ENCODE measurements around the gene RAB30.
"Not testable (repeated sequence)": the region's sequence is repeated elsewhere in the genome, so short reads cannot be mapped to it uniquely, and the experiment has no call there.

Gene RAB30

DNA sequence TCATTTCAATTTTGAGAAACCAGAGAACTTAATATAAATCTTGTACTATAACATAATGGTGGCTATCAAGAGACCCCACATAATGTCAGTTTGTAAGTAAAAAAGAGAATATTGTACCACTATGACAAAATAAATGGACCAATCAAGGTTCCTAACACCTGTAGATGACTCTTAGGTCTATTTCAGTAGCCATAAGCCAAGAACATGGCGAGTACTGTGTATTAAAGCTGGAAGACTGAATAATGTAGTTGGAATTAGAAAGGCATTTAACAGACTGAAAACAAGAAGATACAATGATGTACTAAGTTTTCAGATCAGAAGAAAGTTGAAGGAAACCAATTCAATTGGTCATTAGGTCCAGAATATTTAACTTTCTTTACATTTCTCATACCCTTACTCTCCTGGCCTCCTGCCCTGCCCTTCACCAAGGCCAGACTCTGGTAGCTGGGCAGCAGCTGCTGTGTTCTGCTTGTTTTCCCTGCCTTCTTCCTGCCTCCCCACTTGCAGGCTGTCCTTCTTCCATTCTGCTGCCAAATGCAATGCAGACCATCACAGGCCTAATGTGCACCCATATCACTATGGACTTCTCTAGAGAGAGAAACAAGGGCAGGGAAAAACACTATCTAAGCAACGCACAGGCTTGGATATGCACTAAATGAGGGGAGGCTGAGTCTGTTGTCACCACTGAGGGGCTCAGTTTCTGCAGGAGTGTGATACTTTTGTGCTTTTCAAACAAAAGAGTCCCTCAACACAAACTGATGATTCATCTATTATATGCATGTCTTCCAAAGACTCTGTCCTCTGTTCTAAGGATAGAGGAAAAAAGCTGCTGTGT is 60.1 kb downstream of the RAB30 start:
- no peak for FAIRE-seq
- no peak for DNase-seq (ENCODE audit: low spot score)

DNA sequence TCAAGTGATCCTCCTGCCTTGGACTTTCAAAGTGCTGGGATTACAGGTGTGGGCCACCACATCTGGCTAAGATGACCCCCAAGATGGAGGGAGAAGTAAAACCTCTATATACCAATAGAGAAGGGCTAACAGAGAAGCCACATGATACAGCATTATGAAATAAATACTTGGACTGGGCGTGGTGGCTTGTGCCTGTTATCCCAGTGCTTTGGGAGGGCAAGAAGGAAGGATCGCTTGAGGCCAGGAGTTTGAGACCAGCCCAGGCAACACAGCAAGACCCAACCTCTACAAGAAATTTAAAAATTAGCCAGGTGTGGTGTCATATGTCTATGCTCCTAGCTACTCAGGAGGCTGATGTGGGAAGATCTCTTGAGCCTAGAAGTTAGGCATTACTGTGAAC is 61.7 kb downstream of the RAB30 start:
- FAIRE-seq: no peak
- no peak for DNase-seq (ENCODE audit: low spot score)

DNA sequence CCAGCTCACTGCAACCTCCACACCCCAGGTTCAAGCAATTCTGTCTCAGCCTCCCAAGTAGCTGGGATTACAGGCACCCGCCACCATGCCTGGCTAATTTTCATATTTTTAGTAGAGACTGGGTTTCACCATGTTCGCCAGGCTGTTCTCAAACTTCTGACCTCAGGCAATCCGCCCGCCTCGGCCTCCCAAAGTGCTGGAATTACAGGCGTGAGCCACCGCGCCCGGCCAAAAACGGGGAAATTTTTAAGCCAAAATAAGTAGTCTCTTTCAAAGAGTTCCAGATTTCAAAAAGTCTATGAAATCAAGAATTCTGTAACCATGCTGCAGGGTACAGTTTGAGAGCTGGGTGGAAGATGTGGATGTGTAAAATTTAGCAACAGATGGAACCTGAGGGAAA is 62.6 kb downstream of the RAB30 start:
- DNase-seq (ENCODE audit: low spot score); FAIRE-seq: not testable (repeated sequence)

DNA sequence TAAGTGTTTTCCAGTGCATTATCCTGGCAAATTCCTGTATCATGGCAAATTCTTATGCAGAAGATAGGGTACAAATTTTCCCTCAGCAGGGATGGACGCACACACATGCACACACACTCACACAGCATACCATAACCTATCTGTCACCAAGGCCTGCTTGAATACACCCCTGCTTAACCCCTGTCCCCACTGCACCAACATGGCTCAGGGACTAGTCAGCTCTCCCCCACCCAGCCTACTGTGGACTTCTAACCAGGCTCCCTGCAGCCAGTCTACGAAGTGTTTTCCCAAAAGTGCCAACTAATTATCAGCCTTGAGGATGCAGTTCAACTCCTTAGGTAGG is 63.1 kb downstream of the RAB30 start:
- FAIRE-seq: no peak
- DNase-seq (ENCODE audit: low spot score): no peak

DNA sequence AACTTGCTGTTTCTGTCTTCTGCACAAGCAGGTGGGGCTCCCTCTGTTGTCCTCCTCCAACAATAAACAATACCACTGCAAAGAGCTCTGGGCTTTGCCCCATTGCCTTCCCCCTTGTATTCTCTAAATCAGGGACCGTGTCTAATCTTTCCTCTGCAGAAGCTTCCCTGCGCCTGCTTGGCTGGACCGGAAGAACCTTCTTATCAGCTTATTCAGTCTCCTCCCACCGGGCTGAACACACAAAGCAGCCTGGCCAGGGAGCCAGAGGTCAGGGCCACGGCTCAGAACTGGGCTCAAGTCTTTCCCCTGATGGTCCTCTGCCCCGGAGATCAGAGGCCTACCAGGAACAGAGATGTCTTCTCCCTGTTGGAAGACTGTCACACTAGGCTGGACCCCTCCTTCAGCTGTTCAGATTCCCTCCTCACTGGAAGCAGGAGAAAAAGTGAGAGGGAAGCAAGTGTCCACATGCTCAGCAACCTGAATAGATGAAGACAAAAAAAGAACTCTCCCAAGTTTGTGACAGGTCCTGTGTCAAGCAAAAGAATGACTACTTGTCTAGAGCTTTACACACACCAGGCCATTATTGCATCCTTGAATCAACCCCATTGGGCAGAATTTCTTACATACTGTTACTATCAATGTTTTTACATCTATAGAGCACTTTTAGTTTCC is 63.7 kb downstream of the RAB30 start:
- FAIRE-seq: no peak
- no peak for DNase-seq (ENCODE audit: low spot score)

DNA sequence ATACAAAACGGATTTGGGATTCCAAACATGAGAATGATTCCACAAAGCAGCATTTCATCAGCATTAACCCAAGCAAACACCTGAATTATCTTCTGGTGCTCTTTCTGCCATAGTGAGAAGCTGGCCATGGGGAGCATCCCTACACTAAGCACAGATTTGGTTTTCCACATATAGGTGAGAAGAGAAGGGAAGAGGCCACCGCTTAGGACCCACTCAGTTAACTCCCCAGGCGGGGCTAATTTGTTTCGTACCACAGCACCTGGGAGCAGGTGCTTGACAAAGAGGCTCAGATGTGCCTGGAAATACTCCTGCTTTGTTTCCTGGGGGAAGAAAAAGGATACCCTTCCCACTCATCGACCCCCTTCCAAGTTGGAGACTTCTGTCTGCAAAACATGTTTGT is 64.2 kb downstream of the RAB30 start:
- no peak for DNase-seq (ENCODE audit: low spot score)
- no peak for FAIRE-seq

DNA sequence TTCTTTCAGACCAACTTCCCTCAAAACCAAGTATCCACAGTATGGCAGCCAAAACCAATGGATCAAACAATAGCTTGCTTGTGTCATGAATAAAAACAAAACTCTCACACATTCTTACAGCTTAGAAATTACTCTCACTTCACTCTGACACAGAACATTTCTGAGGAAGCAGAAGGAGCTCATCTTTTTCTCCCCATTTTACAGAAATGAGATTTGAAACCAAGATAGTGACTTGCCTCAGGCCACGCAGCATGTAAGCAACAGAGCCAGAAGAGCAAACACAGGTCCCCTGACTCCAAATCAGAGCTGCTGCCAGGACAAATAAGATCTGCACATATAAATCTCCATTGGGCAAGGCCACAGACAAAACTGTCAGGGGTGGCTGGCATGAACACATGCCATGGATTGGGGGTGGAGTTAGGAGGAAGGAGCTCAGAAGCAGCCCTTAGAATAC is 64.8 kb downstream of the RAB30 start:
- no peak for FAIRE-seq
- DNase-seq (ENCODE audit: low spot score): no peak

DNA sequence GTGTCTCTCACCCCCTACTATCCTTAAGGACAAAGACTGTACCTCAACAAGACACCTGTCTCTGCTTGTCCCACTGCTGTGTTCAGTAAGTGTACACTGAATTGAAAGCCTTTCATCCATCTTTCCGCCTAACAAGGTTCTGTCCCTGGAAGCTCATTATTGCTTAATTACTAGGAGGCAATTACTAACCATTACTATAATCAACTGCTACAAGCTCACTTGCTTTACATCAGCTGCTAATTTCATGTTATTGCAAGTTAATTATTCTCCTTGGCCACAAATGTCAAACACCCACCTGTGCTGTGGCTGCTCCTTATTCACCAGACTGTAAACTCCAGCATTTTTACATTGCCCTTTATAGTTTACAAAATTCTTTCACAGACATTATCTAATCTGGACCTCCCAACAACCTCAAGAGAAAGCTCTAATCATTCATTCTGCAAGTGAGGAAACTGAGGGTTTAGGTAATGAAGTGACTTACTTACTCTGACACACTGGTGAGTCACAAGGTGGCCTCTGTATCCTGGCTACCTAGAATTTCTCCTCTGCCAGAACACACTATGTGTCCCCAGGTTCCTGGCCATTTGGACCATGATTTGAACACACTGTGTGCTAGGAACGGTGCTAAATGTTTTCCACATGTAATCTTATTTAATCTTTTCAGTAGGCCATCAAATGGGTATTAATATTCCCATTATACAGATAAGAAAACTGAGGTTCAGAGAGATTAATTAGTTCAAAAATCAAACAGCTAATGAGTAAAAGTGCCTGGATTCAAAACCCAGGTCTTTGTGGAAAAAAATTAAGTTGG is 66.7 kb downstream of the RAB30 start:
- no peak for DNase-seq (ENCODE audit: low spot score)
- FAIRE-seq: no peak

DNA sequence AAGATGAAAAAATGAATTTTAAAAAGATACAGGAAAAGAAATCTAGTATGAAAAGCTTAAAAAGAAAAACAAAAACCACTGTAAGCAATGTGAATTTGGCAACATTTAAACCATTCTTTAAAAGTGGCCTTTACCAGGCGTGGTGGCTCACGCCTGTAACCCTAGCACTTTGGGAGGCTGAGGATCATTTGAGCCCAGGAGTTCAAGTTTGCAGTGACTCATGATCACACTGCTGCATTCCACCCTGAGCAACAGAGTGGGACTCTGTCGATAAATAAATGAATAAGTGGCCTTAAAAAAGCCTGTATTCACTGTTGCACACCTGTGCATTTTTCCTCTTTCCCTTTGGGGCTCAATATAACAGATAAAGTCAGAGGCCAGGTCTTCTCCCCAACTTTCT is 69.2 kb downstream of the RAB30 start:
- FAIRE-seq: no peak

DNA sequence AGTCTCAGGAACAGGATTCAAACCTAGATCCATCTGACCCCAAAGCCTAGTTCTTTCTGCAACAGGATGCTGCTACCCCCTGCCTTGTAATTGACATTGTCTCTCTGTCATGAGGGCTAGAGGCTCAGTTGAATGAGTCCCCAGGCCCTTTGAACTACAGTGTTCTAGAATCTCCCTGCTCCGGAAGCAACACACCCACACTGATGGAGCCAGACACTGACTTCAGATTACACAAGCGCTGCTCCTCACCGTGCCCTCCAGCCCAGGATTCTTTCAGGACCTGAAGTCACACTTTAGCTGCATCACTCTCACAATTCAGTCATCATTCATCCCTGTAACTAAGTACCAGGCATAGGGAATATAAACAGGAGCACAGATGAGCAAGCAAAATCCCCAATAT is 69.6 kb downstream of the RAB30 start:
- no peak for DNase-seq (ENCODE audit: low spot score)
- FAIRE-seq: no peak

More for the DNA sequence above, 69.2 kb downstream of the RAB30 start:
- DNase-seq (ENCODE audit: low spot score): no peak

DNA sequence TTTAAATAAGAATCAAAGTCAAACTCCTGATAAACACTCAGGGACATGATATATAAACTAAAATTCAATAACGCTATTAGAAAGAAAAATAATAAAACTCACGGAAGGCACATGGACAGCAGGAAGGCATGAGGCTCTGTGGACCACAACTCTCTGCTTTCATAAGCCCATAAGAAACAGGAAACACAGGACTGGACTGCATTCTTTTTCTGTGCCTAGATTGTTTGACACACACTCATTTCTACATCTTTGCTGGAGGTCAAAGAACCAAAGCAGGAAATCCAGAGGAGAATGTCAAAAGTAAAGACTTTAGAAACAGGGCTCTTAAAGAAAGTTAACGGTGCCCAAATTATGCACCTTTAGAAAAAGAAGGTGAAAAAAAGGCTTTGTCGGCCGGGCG is 71.3 kb downstream of the RAB30 start:
- DNase-seq (ENCODE audit: low spot score) (no peak), FAIRE-seq (no peak)

DNA sequence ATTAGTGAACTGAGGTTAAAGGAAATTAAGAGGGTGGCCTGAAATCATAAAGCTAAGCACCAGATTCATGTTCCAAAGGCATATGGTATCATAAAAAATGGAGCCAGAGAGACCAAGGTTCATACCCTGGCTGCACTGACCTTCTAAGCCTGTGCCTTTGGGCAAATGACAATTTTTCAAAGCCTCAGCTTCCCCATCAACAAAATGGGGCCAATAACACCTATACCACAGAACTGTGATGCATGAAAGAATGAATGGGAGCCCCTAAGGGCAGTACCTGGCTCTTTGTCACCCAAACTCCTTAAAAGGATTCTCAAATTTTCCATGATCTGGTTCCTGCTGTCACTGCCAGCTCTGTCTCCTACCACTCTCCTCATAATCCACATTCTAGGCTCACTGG is 72.5 kb downstream of the RAB30 start:
- FAIRE-seq (no peak), DNase-seq (ENCODE audit: low spot score) (no peak)

DNA sequence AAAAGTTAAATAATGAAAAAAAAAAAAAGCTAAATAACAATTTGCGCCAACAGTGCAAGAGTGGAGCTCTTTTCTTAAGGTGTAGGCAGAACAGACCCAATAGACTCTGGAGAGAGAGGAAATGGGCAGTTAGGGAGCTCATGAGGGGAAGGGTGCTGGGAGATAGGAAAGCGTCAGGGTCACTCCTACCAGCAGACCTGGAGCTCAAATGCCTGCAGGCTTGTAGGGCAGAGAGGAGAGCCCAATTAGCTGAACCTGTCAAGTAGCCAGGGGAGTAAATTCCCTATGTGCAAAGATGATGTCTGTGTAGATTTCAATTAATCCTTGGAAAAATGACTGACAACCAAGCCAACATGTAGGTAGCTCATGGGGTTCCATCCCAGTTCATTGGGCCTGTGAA is 73.0 kb downstream of the RAB30 start:
- DNase-seq (ENCODE audit: low spot score): no peak
- FAIRE-seq: no peak

DNA sequence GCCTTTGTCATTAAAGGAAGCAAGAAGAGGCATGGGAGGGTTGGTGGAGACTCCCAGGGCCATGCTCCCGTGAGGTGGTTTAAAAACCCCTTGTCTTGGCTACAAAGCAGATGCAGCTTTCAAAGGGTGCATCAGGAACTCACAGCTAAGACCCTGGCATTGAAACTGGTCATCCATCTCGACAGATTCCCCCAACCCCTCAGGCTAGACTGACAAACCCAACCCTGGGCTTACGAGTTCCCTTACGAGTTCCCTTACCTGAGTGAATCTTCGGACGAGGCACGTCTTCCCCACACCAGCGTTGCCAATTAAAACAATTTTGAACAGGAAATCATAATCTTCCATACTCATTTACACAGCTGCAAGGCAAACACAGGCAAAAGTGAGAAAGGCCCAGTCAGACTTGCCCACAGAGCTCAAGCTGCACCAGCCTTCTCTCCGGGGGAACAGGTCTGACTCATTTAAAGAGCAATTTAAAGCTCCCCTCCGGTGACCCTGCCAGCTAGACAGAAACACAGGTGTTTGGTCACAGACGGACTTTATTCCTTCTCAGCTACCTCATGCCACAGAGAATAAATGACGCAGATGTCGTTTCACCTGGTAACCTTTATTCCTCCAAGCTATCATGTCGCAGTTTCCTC is 74.6 kb downstream of the RAB30 start:
- FAIRE-seq: no peak

DNA sequence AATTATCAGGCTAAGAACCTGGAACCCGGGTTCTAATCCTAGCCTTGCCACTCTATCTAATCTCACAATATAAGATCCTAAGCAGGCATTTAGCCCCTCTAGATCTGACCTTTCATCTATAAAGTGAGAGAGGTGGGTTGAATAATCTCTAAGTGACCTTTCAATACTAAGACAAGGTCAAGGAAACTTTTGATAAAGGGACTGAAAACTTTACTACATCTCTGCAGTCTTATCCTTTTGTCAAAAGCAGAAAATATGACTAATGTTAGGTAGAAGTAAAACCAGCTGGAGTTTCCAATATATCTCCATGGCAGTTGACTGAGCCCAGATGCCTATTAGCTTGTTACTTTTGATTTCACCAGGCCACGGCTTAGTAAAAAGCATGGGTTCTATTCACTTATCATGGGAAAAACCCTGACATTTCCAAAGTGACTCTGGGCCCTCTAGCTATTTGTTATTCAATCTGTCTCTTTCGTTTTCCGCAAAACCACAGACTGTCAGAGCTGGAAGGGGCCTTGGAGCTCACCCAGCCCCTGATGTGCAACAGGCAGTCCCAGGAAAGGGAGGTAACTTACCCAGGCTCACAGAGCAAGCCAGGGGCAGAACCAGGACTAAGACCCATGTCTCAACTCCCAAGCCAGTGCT is 75.8 kb downstream of the RAB30 start:
- FAIRE-seq: no peak
- no peak for DNase-seq (ENCODE audit: low spot score)

More for the DNA sequence above, 74.6 kb downstream of the RAB30 start:
- no peak for DNase-seq (ENCODE audit: low spot score)

DNA sequence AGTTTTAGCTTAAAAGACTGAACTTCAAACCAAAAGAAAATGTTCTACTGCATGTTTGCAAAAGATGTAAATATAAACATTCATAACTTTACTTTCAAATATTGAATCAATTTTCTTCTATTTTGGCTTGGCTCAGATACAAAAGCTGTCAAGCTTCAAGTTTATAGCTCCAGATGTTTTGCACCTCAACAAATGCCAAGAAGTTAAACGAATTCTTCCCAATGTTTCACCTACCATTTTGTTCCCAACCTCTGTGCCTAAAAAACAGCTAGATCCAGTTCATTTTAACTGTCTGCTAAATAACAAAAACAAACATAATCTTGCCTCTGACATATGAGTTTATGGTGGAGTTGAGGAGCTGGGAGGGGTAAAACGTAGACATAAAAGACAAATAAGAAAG is 76.5 kb downstream of the RAB30 start:
- DNase-seq (ENCODE audit: low spot score) (no peak), FAIRE-seq (no peak)

DNA sequence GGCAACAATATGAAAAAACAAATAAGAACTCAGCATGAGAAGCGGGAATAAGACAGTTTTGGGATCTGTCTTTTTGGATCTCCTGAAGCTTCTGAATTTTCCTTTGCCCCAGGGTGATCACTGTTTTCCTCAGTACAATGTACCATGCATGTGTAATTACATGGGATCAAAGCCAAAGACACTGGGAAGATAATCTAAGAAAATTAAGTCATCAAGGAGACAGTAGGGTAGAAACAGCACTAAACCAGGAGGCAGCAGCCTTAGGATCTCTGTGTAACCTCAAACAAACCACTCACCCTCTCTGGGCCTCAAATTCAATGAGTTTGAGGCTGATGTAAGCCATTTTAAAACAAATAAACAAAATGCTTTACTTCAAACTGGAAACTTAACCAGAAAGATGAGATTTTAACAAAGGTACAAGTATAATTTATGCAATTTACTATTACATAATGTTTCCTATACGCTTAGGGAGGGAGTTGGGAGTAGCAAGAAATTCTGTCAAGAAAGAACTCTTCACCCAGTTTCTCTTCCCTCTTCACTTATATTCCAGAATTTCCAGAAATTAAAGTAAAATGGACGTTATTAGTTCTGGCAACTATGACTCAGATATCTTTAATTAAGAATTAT is 77.0 kb downstream of the RAB30 start:
- FAIRE-seq (no peak), DNase-seq (ENCODE audit: low spot score) (no peak)

DNA sequence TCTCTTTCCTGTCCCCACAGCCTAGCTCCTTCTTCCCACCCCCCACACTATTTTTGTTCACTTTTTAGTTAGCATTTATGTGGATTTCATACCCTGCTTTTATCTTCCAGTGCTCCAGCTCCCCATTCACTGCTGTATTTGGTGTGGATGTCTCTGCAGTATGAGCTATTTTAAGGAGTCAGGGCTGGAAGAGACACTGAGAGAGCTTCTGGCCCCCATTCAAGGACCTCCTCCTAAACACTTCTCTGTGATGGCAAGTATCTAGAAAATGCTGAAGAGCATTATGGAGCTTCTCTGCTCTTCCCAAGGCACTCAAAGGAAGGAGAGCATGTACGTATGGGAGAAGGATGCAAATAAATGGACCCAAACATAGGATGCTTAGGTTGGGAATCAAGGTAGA is 79.5 kb downstream of the RAB30 start:
- no peak for FAIRE-seq
- no peak for DNase-seq (ENCODE audit: low spot score)

DNA sequence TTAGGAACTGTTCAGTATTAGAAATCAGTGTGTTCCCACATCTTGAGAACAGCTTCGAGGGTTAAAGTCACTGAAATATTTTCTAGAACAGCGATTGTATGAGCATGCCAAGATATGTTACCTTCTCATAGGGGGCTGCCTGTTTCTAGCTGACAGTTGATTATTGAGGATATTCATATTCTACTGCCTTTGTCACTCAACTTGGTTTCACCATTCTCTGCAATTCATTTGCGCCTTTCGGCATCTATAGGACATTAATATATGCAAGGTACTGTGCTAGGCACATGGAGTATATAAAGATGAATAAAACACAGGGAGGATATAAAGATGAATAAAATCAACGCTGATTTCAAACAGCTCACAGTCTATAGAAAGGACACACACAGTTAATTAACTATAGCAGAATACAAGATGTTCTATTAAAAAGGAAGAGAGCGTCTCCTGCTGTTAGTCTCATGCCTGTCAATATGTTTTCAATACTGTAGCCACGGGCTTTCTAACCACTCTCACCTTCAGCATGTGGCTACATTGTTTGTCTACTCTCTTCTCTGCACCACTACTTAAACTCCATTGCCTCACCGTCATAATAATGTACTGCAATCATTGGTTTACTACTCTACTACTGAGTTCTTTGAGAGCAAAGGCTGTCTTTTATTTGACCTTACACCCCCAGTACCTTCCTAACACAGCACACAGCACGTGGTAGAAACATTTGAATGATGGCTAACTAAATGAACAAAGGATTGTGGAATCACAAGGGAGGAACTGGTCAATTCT is 81.9 kb downstream of the RAB30 start:
- DNase-seq (ENCODE audit: low spot score): no peak
- FAIRE-seq: no peak
